GM12872 (cell line): ENCODE measurements around the gene GPR148.

ENCODE experiments used
- TF ChIP-seq, protein P1 (sequence below): IDR thresholded peaks from 3 replicates; pipeline ENCODE4 v1.5.1; 2011; ENCODE audit warnings: low read depth, mild to moderate bottlenecking, low read length, moderate library complexity; ENCODE audit not compliant: insufficient read depth

The GPR148 gene

DNA sequence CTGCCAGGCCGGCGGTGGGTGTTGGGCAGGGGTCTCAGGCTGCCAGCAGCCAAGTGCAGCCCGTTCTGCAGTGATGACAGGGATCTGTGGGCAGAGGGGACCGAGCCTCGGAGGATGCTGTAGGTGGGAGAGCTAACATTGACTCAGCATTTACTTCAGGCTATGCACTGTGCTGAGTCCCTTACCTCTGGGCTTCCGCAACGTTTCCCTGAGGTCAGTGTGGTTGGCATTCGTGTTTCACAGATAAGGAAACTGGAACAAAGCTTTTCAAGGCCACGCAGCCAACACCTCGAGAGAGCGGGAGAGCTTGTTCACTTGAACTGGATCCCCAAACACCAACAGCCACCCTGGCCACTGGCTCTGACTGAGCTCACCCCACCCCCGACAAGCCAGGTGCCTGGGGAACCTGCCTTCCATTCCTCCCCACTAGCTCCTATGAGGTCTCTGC is 839 bp upstream of the GPR148 start:
- TF ChIP-seq, protein P1, sequence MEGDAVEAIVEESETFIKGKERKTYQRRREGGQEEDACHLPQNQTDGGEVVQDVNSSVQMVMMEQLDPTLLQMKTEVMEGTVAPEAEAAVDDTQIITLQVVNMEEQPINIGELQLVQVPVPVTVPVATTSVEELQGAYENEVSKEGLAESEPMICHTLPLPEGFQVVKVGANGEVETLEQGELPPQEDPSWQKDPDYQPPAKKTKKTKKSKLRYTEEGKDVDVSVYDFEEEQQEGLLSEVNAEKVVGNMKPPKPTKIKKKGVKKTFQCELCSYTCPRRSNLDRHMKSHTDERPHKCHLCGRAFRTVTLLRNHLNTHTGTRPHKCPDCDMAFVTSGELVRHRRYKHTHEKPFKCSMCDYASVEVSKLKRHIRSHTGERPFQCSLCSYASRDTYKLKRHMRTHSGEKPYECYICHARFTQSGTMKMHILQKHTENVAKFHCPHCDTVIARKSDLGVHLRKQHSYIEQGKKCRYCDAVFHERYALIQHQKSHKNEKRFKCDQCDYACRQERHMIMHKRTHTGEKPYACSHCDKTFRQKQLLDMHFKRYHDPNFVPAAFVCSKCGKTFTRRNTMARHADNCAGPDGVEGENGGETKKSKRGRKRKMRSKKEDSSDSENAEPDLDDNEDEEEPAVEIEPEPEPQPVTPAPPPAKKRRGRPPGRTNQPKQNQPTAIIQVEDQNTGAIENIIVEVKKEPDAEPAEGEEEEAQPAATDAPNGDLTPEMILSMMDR = no peak

DNA sequence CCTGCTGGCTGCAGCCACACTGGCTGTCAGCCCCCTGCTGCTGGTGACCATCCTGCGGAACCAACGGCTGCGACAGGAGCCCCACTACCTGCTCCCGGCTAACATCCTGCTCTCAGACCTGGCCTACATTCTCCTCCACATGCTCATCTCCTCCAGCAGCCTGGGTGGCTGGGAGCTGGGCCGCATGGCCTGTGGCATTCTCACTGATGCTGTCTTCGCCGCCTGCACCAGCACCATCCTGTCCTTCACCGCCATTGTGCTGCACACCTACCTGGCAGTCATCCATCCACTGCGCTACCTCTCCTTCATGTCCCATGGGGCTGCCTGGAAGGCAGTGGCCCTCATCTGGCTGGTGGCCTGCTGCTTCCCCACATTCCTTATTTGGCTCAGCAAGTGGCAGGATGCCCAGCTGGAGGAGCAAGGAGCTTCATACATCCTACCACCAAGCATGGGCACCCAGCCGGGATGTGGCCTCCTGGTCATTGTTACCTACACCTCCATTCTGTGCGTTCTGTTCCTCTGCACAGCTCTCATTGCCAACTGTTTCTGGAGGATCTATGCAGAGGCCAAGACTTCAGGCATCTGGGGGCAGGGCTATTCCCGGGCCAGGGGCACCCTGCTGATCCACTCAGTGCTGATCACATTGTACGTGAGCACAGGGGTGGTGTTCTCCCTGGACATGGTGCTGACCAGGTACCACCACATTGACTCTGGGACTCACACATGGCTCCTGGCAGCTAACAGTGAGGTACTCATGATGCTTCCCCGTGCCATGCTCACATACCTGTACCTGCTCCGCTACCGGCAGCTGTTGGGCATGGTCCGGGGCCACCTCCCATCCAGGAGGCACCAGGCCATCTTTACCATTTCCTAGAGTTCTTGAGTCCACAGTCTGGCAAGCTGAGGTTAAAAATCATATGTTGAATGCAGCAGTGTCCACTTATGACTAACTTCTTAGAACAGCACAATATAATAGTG is 741 bp downstream of the GPR148 start:
- TF ChIP-seq, protein P1 = no peak

DNA sequence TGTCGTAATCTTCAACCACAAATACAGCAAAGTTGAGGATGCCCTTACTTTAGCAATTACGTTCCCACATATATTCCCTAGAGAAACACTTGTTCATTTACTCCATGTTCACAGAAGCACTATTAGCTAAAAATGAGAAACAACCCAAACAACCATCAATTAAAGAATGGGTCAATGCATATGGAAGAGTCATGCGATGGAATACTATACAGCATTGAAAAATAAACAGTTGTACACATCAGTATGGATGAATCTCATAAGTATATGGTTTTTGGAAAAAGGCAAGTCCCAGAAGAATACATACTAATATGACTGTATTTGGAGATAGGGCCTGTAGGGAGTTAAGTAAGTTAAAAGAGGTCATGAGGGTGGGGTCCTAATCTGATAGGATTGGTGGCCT is 6.3 kb downstream of the GPR148 start:
- TF ChIP-seq, protein P1 = no peak

DNA sequence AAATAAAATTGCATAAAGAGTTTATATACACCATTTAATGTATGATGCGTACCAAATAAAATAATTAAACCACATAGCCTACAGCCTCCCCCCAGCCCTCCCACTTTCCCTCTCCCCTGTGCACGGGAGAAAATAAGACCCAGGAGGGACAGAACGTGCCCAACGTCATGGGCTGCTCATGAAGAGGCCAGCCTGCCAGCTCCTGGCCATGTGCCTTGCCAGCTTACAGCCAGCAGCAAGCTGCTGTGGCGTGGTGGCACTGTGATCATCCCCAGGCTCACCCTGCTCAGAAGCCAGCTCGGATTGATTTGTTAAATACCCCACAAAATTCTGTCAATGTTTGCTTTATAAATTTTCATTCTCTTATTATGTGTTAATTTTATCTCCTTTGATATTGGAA is 7.6 kb downstream of the GPR148 start:
- TF ChIP-seq, protein P1 = no peak

DNA sequence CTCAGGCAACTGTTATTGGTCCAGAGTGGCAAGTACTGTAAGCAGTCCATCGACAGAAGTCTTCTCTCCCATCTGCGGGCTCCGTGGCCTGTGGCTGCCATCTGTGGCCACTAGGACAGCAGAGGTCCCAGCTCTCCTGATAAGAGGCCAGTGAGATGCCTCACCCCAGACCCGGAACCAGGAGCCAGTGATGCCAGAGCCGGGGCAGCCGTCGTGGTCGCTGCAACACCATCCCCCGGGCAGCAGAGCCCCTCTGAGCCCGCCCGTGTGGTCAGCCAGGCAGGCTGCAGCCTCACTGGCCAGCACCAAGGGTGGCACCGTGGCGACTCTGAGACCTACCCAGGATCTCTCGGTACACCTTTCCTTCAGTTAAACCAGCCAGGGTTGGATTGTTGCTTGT is 8.7 kb downstream of the GPR148 start:
- TF ChIP-seq, protein P1 = no peak

DNA sequence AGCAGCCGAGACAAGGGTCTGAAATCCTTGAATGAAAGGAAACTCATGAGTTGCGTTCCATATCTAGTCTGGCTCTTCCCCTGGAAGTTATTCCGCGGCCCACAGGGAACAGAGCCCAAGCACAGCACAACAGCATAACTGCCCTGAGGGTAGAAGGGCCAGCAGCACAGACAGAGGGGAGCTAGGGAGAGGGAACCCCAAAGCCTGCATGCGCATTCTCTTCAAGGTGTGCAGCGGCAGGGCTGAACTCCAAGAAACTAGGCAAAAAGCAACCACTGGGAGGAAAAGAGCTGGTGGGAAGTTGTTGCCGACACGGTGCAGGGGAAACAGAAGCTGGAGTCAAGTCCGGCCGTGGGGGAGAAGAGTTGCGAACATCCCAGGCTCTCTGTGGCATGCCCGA is 11.8 kb downstream of the GPR148 start:
- TF ChIP-seq, protein P1 = no peak

DNA sequence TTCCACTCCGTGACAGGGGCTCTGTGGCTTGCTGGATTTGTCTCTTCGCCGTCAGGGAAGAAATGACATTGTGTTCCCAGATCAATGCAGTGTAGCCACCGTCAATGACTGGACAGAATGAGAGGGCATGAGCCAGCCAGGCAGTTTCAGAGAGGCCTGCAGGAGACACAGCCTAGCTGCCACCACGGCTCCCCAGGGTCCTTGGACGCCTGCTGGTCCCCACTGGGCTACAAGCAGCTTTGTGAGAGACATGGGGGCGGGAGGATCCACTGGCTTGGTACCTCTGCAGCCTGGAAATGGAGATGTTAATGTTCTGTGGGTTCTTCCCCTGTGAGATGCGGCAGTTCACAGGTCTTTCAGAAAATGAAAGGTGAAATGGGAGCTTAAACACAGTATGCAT is 14.4 kb downstream of the GPR148 start:
- TF ChIP-seq, protein P1 = no peak
